ENCODE data around the gene CDK2AP2.
"Not testable (repeated sequence)": the region's sequence is repeated elsewhere in the genome, so short reads cannot be mapped to it uniquely, and the experiment has no call there.

CDK2AP2 gene

GRCh38 chr11:67523556-67524479, 15.9 kb upstream of the CDK2AP2 start:
- DNase-seq (ENCODE audit: low spot score) = no peak

- no peak for DNase-seq (ENCODE audit: low spot score)
Observed at GRCh38 chr11:67522844-67523555, 15.0 kb upstream of the CDK2AP2 start, which contains the start of gene CABP2. CABP2 (minus strand) TSS chr11:67523446; CDS start chr11:67523326, 120 bp downstream.

GRCh38 chr11:67522338-67522737, 14.4 kb upstream of the CDK2AP2 start:
- DNase-seq (ENCODE audit: low spot score) = no peak

GRCh38 chr11:67521924-67522323, 14.0 kb upstream of the CDK2AP2 start:
- no peak for DNase-seq (ENCODE audit: low spot score)

- no peak for DNase-seq (ENCODE audit: low spot score)
Observed at GRCh38 chr11:67520856-67521824, 13.2 kb upstream of the CDK2AP2 start.

GRCh38 chr11:67519726-67520125, 11.8 kb upstream of the CDK2AP2 start:
- DNase-seq (ENCODE audit: low spot score) = no peak

- DNase-seq (ENCODE audit: low spot score) = no peak
Observed at GRCh38 chr11:67517784-67518552, 10.0 kb upstream of the CDK2AP2 start.

GRCh38 chr11:67516806-67517205, 8.8 kb upstream of the CDK2AP2 start:
- no peak for DNase-seq (ENCODE audit: low spot score)

GRCh38 chr11:67514116-67514515, 6.2 kb upstream of the CDK2AP2 start:
- no peak for DNase-seq (ENCODE audit: low spot score)

GRCh38 chr11:67511558-67511957, 3.6 kb upstream of the CDK2AP2 start:
- DNase-seq (ENCODE audit: low spot score) = not testable (repeated sequence)

GRCh38 chr11:67510023-67510345, 2.0 kb upstream of the CDK2AP2 start:
- DNase-seq (ENCODE audit: low spot score) = no peak

- DNase-seq (ENCODE audit: low spot score) = peak; percentile 98
Observed at GRCh38 chr11:67508486-67509121, 642 bp upstream of the CDK2AP2 start.

GRCh38 chr11:67507242-67507863, 609 bp downstream of the CDK2AP2 start:
- DNase-seq (ENCODE audit: low spot score) = no peak

- DNase-seq (ENCODE audit: low spot score) = no peak
Observed at GRCh38 chr11:67506426-67507051, 1.4 kb downstream of the CDK2AP2 start.

- peak; percentile 88 for DNase-seq (ENCODE audit: low spot score)
Observed at GRCh38 chr11:67505605-67506396, 2.2 kb downstream of the CDK2AP2 start.

GRCh38 chr11:67504950-67505581, 2.9 kb downstream of the CDK2AP2 start, which contains the start of gene PITPNM1:
PITPNM1 (minus strand) TSS chr11:67505363; CDS start chr11:67504180, 1,183 bp downstream.
- DNase-seq (ENCODE audit: low spot score) = peak; percentile 72

- DNase-seq (ENCODE audit: low spot score) = no peak
Observed at GRCh38 chr11:67504005-67504949, 3.7 kb downstream of the CDK2AP2 start.

Data from CD4-positive, alpha-beta T cell treated with Interleukin-6 at 100 ng/mL for 8 hours (primary cell).